GM18951 (cell line): ENCODE measurements around the gene DAPK1.

Experiments
- POLR2A ChIP-seq: IDR thresholded peaks from 4 replicates; pipeline ENCODE4 v1.6.1; 2011; ENCODE audit warnings: mild to moderate bottlenecking; ENCODE audit not compliant: insufficient read length, insufficient read depth; ENCODE audit errors: extremely low read depth
- in situ Hi-C: fragments of 300-500 bp; cut with MboI; formaldehyde crosslinking; loops from one replicate; pipeline ENCODE4 v1.12.0; 2022; ENCODE audit warnings: low sequenced_read_pairs, mixed read lengths, inconsistent platforms; ENCODE audit not compliant: unreplicated experiment

The DAPK1 gene

DNA sequence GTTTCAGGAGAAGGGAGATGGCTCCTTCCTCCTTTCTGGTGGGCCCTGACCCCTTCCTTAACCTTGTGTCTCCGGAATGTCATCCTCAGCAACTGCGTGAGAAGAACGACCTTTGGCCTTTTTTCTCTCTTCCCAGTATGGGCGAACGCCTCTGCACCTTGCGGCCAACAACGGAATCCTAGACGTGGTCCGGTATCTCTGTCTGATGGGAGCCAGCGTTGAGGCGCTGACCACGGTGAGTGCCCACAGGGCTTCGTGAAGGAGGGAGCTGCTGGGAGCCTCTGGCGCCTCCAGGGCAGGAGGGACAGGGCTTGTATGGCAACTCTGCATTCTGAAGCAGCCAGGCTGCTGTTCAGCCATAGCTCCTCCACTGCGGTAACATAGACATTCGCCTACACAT, 160.2 kb downstream of the DAPK1 start:
- in situ Hi-C loops, result no loop called here
- TF ChIP-seq POLR2A, result no peak

GRCh38 chr9:87658511-87658910, 160.8 kb downstream of the DAPK1 start:
- in situ Hi-C loops, result no loop called here
- no peak for TF ChIP-seq POLR2A

- in situ Hi-C loops, result loop anchor here (10.0 kb wide), 1 partner anchor 325 kb away; no protein-coding TSS in a partner anchor
- TF ChIP-seq POLR2A, result no peak
Observed at GRCh38 chr9:87659534-87660419, 162.1 kb downstream of the DAPK1 start.

GRCh38 chr9:87661241-87661640, 163.6 kb downstream of the DAPK1 start:
- in situ Hi-C loops, result loop anchor here (10.0 kb wide), 1 partner anchor 326 kb away; no protein-coding TSS in a partner anchor
- TF ChIP-seq POLR2A, result no peak

GRCh38 chr9:87662808-87663528, 165.3 kb downstream of the DAPK1 start:
- TF ChIP-seq POLR2A, result no peak
- in situ Hi-C loops, result loop anchor here (10.0 kb wide), 1 partner anchor 328 kb away; no protein-coding TSS in a partner anchor

GRCh38 chr9:87663556-87663955, 165.9 kb downstream of the DAPK1 start:
- in situ Hi-C loops, result loop anchor here (10.0 kb wide), 1 partner anchor 329 kb away; no protein-coding TSS in a partner anchor
- no peak for TF ChIP-seq POLR2A

DNA sequence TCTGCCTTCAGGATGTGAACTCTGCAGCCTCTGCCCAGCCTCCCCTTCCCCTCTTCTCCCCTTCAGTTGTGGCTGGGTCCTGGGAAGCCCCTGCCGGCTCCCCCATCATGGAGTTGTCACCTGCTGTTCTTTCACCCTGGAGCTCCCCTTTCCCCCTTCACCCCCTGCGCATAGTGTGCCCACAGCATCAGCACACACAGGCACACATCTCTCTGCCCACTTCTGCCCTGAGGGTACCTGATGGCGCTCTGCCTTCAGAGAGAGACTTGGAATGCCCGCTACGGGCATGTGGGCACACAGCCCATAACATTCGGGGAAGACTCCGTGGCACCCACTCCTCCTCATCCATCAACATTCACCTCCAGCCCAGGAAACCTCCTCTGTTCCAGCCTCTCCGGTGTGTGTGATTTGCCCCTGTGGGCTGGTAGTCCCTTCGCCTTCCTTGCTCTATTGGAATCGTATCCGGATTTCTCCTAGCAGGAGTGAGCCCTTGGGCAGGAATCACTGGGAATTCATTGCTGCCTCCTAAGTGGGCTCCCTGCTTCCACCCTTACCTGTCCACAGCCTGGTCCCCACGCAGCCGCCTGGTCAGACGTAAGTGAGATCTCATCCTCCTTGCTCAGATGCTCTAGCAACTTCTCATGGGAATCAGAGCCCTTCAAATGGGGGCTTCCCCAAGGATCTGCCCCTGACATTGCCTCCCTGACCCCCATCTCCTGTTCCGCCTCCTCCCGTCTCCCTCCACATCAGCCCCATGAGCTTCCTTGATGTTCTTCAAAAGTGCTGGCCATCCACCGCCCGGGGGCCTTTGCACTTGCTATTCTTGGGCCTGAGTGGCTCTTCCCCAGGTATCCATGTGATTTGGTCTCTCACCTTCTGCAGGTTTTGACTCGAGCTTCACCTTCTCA, 166.7 kb downstream of the DAPK1 start:
- TF ChIP-seq POLR2A, result no peak
- in situ Hi-C loops, result loop anchor here (10.0 kb wide), 1 partner anchor 330 kb away; no protein-coding TSS in a partner anchor

- TF ChIP-seq POLR2A, result no peak
Observed at GRCh38 chr9:87665505-87665904, 167.8 kb downstream of the DAPK1 start.

DNA sequence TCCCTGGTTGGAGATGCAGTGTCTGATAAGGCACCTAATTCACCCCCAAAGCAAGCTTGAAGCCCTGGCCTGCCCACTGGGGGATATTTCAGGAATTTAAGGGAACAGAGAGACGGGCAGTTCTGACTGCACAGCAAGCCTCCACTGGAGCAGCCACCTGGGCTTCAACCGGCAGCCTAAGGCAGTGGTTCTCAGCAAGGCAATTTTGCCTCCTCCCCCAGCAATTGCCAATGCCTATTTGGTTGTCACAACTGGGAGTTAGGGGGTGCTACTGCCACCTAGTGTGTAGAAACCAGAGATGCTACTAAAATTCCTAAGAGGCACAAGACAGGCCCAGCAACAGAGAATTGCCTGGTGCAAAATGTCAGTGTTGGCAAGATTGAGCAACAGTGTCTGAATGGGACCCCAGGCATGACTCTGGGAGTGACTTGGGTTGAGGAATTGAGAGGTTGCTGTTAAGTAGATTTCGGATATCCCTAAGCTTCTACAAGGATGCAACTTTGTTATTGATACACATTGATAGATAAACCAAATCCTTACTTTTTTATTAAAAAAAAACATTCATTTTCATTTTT, 169.6 kb downstream of the DAPK1 start:
- no peak for TF ChIP-seq POLR2A
- in situ Hi-C loops, result loop anchor here (10.0 kb wide), 1 partner anchor 332 kb away; no protein-coding TSS in a partner anchor

More at GRCh38 chr9:87665505-87665904, 167.8 kb downstream of the DAPK1 start:
- in situ Hi-C loops, result loop anchor here (10.0 kb wide), 1 partner anchor 331 kb away; no protein-coding TSS in a partner anchor

DNA sequence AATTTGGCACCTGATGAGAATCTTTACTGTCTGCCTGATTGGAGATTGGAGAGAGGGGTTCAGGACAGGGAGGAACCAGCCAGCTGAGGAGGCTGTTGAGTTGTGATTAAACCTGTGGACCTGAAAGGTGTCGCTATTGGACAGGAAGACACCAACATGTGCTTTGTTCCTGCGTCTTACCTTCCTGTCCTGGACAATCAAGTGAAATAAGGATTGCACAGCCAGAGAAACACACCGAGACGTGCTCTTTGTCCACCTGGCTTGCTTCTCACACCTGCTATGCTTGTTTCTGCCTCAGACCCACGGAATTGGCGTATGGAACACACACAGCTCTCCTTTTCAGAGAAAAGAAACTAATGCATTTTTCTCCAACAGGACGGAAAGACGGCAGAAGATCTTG, 170.6 kb downstream of the DAPK1 start:
- no peak for TF ChIP-seq POLR2A
- in situ Hi-C loops, result loop anchor here (10.0 kb wide), 1 partner anchor 333 kb away; no protein-coding TSS in a partner anchor

- no peak for TF ChIP-seq POLR2A
- in situ Hi-C loops, result loop anchor here (10.0 kb wide), 1 partner anchor 334 kb away; no protein-coding TSS in a partner anchor
Observed at GRCh38 chr9:87668722-87669121, 171.1 kb downstream of the DAPK1 start.
